Head of caudate nucleus (tissue), 42 donors: ENCODE data around the gene QKI.

Experiments
- DNase-seq, 42 donors: peaks; one replicate each; pipeline versions ENCODE4 v3.0.0 to v3.0.0-alpha.2; 2020 to 2021; ENCODE audit warnings: mixed read lengths in 7 of 42
- intact Hi-C: fragments of 100-400 bp; cut with DNase I; formaldehyde crosslinking; loops from one replicate; pipeline ENCODE4 v1.15.0; 2022

Gene QKI

DNA sequence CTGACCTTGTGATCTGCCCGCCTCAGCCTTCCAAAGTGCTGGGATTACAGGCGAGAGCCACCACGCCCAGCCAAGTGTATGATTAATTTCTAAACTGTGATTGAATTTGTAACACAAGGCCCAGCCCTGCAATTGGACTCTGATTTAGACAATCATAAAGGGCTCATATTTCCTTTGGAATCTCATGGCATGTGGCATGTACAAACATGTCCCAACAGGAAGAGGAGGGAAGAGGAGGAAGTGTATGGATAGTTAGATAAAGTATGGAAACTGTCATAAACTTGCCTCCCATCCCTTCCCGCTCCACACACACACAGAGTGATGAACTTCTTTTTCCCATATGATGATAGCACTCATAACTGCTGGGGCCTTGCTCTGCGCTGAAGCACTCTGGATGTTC lies 27.2 kb upstream of the QKI start:
- DNase-seq: no peak

DNA sequence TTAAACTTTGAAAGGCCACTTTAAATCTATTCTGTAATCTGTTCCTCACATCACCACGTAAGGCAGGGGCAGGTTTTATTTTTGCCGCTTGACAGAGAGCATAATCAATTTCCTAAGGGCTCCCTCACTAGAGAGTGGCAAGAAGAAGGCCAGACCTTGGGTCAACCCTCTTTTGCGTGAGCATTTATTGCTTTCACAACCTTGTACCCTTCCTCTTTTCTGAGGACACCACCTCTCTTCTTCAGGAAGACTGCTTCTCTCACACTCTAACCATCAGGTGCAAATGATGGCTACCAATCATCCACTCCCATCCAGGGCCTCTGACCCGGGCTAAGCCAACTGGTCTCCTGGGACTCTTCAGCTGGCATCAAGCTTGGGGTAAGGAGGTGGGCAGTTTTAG lies 25.2 kb upstream of the QKI start:
- intact Hi-C loops: no loop called here
- no peak for DNase-seq

More for the DNA sequence above, 27.2 kb upstream of the QKI start:
- intact Hi-C loops: no loop called here

DNA sequence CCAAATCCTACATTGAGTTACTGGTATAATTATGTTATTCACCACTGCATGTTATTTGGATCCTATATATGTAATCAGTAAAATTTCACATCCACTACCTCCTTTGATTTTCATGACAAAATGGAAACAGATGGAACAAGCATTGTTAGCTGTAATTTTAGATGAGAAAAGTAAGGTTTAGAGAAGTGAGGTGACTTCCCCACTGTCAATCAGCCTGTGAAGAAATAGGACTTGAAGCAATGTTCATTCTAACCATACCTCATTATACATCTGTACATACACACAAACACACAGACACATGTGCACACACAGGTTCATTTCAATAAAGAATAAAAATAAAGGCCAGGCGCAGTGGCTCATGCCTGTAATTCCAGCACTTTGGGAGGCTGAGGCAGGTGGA lies 23.7 kb upstream of the QKI start:
- DNase-seq: no peak
- intact Hi-C loops: no loop called here

DNA sequence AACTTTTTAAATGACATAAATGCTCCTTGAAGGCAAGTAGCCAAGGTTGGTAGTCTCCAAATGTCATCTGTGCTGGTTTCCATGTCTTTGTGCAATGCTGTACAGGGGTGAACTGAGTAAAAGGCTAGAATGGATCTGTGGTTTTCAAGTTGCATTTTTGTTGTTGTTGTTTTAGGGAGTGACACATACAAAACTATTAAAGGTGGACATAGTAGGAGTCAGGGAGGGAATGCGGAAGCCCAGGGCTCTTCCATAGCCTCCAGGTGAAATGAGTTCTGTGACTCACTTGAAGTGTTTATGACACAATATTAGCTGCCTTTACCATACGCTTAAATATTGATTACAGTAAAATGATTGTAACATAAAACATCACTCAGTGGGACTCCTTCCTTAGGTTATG lies 22.5 kb upstream of the QKI start:
- intact Hi-C loops: no loop called here
- no peak for DNase-seq

DNA sequence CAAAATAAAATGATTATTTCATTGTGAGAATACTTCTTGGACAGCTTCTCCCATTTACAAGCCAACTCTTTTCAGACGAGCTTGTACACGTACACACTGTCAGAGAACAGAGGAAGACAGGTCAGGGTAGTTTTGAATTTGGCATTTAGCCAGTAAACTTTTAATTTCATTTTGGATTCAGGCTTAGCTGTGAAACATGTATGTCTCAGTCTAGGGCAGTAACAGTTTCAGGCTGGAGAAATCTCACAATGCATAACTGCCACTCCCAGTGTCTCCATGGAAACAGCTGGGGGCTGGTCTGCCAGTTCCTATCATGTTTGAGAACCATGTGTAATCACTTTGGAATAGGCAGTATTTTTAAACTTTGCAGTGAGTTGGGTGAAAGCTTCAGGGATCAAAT lies 22.0 kb upstream of the QKI start:
- peak in 32 of 42 donors; percentile 40 to 83 (median 64) for DNase-seq
- intact Hi-C loops: no loop called here

DNA sequence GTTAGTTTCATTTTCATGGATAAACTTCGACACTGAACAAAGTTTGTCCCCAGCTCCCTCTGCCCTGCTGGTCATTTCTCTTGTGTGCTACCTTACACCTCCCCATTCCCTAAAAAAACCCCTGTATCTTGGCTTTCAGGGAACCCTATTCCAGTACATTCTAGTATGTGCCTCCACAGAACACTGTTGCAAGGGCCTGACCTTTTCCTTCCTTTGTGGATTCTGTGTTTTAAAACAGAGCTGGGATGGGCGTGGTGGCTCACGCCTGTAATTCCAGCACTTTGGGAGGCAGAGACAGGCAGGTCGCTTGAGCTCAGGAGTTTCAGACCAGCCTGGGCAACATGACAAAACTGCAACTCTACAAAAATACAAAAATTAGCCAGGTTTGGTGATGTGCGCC lies 20.6 kb upstream of the QKI start:
- intact Hi-C loops: no loop called here
- peak in 1 of 42 donors; percentile 36 for DNase-seq

DNA sequence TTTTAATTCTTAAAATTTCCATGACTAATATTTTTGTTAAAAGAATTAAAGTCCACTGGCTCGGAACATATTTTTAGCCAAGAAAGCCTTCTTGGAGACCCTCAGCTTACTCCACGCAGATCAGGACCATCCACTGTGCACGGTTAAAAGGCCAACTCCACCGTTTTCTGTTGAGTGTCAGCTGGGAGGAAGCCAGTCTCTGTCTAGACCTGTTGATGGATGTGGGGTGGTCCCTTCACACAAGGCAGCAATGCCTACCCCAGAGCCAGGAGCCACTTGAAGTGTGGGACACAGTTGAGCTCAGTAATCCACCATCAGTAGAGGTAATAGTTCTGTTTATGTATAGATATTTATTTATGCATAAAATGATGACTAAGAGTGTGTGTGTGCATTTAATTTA lies 19.9 kb upstream of the QKI start:
- intact Hi-C loops: loop anchor here (5.0 kb wide), 1 partner anchor 37 kb away; no protein-coding TSS in a partner anchor
- peak in 1 of 42 donors; percentile 41 for DNase-seq

DNA sequence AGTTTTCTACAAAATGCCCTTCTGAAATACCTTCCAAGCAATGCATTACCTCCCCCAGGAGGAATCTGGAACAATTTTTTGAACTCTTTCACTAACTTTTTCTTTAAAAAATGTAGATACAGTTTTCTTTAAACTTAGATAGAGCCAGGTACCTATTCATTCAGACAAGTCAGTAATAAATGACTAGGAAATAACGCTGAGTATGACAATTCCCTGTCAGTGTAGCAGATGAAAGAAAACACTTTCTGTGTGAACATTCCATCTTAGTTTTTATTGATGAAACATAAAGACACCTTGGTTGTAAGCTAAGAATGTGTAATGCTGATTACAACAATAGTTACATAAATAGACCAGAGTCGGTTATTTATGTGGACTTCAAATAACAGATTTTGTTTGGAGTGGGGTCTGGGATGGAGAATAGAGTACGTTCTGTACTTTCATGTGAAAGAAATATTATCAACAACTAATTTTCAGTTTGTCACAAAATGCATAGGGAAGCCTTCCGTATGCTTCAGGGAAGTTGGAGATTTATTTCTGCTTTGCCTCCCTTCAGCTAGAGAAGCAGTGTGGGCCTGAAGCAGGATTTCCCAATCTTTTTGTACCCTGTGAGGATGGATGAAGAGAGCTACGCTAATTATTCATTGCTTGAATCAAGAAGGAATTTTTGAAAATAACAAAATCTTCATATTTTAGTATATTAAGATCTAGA lies 19.2 kb upstream of the QKI start:
- intact Hi-C loops: loop anchor here (5.0 kb wide), 1 partner anchor 38 kb away; no protein-coding TSS in a partner anchor
- DNase-seq: peak in 2 of 42 donors; percentile 36 to 43

DNA sequence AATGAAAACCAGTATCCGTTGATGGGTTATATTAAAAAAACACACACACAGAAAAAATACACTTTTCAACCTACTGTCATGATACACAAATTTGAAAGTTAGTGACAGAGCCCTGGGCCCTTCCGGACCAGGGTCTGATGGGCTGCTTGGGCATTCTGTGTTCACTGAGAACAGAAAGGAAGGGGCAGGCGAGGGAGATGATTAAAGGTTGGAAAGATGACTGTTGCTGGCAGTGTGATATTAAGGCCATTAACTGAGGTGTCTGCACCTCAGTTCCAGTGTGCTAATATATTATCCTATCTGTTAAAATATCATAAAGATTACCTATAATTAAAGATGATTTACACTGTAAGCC lies 18.7 kb upstream of the QKI start:
- DNase-seq: peak in 2 of 42 donors; percentile 37 to 52
- intact Hi-C loops: loop anchor here (5.0 kb wide), 1 partner anchor 39 kb away; no protein-coding TSS in a partner anchor

DNA sequence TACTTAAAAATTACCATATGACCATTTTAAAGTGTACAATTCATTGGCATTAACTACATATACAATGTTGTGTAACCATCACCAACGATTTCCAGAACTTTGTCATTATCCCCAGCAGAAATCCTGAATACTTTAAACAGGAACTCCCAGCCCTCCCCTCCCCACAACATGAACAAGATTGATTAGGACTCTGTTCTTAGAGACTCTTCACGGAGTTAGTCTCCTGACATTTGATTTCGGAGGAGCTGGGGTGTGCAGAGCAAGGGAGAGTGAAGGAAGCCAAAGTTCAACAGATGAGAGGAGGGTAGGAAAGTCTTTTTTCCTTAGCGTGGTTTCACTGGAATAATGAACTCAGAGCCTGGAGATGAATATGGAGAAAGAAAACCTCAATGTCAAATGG lies 17.2 kb upstream of the QKI start:
- intact Hi-C loops: loop anchor here (5.0 kb wide), 1 partner anchor 40 kb away; no protein-coding TSS in a partner anchor
- DNase-seq: peak in 1 of 42 donors; percentile 35

DNA sequence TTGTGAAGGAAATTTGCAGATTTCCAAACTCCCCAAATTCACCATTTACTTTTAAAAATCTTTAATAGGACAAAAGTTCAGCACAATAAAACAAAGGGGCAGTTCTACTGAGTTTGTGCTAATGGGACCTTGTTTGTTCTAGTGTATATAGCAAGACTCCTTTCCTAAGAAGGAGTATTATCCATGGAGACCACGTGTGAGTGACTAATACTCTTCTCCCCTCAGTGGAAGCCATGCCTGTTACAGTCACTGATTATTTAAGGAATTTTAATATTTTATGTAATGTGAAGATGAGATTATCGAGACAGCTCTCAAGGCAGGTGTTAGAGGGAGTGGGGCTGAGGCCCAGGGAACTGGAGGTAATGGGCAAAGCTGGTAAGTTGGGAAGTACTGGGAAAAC lies 16.4 kb upstream of the QKI start:
- intact Hi-C loops: loop anchor here (5.0 kb wide), 1 partner anchor 41 kb away; no protein-coding TSS in a partner anchor

DNA sequence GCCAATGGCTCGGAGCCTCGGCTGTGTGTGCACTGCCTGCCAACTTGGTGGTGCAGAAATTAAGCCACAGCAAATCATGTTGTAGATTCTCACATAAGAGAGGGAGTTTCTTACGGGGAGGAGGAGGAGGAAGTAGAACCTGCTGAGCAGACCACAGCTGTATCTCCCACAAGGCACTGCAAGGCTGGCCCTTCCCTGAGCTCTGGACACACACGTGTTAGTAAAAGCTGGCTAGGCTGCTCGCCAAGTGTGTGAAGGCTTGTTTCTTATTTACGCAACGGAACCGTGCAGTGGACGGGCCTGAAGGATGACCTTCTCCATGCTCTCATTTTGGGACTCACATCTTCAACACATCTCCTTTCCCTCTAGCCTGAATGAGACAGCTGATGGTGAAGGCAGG lies 15.7 kb upstream of the QKI start:
- DNase-seq: peak in 37 of 42 donors; percentile 19 to 76 (median 59)
- intact Hi-C loops: loop anchor here (5.0 kb wide), 1 partner anchor 42 kb away; no protein-coding TSS in a partner anchor

More for the DNA sequence above, 16.4 kb upstream of the QKI start:
- peak in 1 of 42 donors; percentile 32 for DNase-seq

DNA sequence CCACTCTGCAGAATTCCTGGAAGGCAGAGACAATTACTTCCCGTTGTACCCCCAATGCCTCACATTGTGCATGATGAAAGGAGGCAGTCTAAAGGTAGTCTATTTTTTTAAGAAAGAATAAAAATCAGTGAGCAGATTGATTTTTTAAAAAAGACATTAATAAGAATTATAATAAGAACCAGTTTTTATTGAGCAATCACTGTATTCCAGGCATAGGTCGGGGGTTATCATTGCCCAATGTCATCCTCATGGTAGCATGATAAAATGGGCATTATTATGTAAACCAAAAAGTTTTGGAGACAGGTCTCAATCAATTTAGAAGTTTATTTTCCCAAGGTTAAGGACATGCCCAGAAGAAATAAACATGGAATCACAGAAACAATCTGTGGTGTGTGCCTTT lies 14.0 kb upstream of the QKI start:
- no peak for DNase-seq
- intact Hi-C loops: no loop called here

DNA sequence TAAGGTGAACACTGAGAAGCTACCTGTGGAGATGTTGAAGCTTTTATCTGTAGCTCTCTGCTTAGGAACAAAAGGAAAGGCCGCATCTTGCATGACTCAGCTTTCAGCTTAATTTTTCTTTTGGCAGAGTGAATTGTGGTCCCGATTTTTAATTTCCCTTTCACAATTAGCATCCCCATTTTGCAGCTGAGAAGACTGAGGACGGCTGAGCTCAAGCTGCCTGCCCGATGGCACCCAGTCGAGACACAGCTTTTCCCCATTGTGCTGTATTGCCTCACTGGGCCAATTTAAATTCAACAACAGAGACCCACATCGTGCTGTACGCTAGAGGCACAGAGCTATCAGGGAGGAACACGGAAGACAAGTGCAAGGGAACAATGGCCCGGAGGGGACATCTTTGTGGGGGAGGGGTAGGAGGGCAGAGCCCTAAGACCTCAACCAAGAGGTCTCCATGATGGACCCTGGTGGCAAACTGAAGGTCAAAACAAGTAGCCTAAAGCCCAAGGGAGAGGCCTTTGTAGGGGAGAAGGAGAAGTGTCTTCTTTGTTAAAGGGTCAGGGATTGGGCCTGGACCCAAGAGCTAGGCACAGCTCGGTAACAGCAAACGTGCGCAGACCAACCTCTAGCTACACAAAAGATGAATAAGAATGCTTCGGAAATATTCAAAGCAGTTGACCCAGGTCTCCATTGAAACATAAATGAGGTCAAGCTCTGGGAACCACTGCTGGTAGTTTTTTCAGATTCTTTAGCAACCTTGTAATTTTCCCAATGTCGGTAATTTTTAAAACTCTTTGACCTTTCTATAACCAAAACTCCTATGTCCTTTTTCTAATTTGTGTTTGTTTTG lies 13.3 kb upstream of the QKI start:
- peak in 1 of 42 donors; percentile 31 for DNase-seq
- intact Hi-C loops: no loop called here

DNA sequence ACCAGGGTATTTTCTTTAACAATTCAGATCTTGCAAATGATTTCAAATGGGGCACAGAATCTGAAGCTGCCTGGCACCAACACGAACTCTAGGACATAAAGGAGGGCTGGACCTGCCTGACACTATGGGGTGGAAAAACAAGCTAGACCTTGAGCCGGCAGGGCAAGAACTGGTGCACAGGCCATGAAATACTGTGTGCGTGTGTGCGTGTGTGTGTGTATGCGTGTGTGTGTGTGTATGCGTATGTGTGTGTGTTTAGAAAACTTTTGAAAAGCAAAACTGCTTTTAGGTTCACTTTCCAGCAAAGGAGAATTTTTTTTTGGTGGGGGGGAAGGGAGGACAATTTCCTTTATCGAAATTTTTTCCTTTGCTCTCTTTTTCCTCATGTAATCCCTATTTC lies 11.9 kb upstream of the QKI start:
- no peak for DNase-seq
- intact Hi-C loops: no loop called here

DNA sequence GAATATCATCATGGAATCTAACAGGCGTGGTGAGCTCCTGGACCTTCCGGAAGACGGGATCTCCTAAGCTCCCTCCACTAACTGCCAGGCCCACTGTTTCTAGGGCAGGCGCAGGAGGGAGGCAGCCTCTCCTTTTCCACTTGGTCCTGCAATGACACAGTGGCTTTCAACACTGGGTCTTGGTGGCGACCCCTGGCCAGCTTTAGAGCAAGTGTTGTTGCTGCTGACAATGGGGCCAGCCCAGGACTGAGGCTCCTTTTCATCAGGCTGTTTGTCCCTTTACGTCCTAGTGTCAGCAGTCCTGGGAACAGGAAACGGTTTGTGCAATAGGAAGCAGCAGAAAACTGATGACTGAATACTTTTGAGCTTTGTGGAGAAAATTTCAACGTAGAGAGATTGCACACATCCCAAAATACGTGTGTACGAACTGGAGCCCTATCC lies 9.7 kb upstream of the QKI start:
- intact Hi-C loops: no loop called here
- peak in 36 of 42 donors; percentile 31 to 79 (median 56) for DNase-seq

DNA sequence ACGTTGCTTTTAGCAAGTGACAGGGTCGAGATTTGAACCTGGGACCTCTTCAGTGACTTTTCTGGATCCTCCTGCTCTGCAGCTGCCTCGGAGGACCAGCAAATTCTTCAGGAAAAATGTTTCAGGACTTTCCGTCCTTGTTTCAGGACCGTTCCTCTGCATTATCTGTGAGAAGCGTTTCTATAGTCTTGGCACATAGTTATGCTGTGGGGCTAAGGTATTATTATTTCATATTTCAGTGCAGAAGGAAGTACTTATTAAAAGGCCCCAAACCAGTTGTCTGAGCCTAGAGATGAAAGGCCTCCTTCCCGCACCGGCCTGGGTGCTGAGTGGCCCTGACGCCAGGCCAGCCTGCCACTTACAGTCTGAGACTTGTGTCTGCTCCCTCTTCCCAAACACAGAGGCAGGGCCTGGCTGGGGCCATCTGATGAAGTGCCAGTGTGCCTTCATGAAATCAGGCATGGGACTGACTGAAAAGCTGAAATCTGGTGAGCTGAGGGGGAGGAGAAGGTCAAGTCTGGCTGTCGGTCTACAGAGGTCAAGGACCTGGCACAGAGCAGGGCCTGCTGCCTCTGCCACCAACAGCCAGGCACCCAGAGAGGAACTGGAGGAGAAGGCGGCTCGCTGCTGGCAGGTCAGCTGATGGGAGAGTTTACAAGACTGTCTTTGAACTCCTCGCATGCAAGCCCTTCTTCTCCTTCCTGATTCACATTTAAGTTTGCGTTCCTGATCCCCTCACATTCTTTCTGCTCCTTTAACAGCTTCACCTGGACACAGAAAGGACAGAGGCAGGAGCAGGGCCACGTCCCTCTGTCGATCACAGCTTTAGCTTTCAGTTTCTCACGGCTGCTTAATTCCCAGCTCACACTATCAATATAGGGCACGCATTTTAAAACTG lies 8.9 kb upstream of the QKI start:
- DNase-seq: peak; percentile 47 to 88 (median 76)
- intact Hi-C loops: no loop called here

DNA sequence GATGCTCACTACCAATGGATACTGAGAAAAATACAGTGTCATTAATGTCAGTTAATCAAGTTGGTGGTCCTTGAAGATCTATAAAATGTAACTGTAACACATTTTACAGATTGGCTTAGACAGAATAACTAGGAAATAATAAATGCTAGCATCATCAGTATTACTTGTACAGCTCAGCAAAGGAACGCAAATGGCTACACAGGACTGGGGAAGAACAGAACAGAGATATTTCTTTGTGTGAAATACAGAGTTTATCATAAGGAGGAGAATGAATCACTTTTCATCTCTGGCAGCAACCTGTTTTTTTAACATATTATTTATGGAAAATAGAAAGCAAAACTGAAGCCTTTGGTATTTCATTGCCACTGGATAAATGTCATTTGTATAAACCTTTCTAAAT lies 8.2 kb upstream of the QKI start:
- intact Hi-C loops: no loop called here
- no peak for DNase-seq

DNA sequence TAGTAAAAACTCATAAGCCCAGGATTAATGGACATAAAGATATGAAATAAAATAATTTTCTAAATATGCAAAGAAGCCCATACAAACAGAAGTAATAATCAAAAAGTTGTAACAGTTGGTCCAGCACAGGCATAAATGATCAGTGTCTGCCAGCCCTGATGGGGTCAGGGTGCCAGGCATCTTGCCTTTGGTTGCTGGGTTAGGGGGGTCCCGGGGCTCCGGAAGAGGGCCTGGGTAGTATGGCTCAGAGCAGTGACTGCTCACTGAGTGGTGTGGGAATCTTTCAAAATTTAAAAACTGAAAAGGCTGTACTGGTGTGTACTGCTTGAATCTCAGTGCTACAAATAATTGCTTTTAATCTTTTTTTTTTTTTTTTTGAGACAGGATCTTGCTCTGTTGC lies 7.7 kb upstream of the QKI start:
- DNase-seq: no peak
- intact Hi-C loops: no loop called here
